ENCODE data around the gene TYW1B.
"Not testable (repeated sequence)": the region's sequence is repeated elsewhere in the genome, so short reads cannot be mapped to it uniquely, and the experiment has no call there.

Gene TYW1B

GRCh38 chr7:72808511-72808910, 19.5 kb downstream of the TYW1B start:
- DNase-seq: not testable (repeated sequence)

DNA sequence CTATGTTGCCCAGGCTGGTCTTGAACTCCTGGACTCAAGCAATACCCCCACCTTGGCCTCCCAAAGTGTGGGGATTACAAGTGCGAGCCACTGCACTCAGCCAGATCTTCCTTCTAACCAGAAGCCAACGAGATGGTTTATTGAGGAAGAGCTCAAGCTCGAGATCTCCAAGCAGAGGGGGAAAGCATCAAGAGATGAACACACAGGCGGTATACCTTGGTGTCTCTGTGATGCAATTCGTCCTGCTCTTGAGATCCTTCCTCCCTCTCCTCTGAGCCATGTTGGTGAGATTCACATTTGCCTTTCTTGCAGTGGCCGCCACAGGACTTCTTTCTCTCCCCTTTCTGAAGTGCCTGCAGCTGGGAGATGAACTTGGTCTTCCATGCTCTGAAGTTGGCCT, 21.1 kb downstream of the TYW1B start:
- not testable (repeated sequence) for DNase-seq

GRCh38 chr7:72805526-72806494, 22.2 kb downstream of the TYW1B start:
- no peak for DNase-seq

DNA sequence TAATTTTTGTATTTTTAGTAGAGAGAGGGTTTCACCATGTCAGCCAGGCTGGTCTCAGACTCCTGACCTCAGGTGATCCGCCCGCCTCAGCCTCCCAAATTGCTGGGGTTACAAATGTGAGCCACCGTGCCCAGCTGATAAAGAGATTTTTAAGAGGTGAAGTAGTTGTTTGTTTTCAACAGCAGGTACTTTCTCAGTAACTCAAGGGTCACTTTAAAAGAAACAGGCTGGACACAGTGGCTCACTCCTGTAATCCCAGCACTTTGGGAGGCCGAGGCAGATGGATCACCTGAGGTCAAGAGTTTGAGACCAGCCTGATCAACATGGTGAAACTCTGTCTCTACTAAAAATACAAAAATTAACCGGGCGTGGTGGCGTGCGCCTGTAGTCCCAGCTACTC, 24.2 kb downstream of the TYW1B start:
- DNase-seq: not testable (repeated sequence)

GRCh38 chr7:72801564-72801963, 26.4 kb downstream of the TYW1B start:
- DNase-seq: not testable (repeated sequence)

- not testable (repeated sequence) for DNase-seq
Observed at GRCh38 chr7:72795401-72795800, 32.6 kb downstream of the TYW1B start.

DNA sequence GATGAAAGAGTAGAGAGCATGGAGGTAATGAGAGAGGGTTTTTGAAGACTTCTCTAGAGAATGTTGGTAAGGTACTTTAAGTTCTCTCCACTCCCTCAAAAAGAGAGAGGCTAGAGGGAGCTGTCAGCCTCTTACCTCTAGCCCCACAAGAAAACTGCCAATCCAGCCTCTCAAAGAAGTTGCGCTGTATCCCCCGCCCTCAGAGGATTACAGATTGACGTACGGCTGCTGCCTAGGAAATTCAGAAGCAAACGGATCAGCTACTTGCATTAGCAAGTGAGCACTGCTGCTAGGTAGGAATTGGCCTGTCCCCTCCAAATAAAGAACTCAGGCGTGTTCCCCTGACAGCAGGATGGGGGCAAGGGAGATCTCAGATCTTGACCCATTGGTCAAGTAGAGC, 34.2 kb downstream of the TYW1B start:
- no peak for DNase-seq

DNA sequence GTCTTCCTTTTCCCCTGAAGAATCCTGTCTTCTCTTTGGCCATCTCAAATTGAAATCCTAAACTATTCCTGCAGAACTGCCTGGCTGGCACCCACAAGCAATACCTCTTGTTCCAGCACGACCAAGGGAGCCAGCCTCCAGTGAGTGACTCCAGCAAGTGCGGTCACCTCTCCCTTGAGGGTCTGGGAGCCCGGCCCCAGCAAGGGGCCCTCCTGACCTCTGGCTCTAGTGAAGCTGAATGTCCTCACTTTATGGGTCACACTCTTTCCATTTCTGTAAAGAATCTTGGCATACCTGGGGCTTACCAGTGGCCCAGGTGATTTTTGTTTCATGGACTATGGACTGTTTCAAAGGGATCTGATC, 37.3 kb downstream of the TYW1B start:
- not testable (repeated sequence) for DNase-seq

- not testable (repeated sequence) for DNase-seq
Observed at GRCh38 chr7:72790048-72790697, 37.8 kb downstream of the TYW1B start.

GRCh38 chr7:72785166-72785955, 42.6 kb downstream of the TYW1B start:
- DNase-seq: no peak

GRCh38 chr7:72783601-72784370, 44.2 kb downstream of the TYW1B start:
- not testable (repeated sequence) for DNase-seq

DNA sequence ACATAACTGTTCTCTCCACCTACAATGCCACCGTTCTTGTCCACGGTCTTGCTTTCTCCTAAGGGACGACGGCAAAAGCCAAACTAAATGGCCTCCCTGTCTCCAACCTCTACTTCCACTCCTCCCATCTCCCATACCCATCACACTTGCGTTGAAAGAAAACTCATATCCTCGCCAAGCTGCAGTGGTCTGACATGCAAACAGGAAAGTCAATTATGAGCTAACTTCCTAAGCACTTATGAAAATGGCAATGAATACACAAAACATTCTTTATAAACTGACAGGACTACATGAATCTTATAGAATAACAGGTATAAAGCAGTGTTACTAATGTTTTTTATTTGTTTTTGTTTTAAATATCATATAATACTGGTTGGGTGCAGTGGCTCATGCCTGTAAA, 46.4 kb downstream of the TYW1B start:
- no peak for DNase-seq

DNA sequence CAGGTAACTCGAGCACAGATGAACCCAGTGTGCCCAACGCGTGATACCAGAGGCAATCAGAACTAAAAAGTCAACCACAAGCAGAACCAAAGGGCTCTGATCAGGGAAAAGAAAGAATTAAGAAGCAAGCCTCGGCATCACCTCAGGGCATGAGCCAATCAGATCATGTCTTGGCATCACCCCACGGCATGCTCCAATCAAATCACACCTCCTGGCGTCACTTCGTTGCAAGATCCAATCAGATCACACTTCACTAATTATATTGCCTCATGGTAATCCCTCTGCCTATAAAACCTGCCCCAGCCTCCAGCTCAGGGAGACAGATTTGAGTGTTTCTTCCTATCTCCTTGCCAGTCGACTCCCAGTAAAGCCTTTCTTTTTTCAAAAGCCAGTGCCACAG, 46.8 kb downstream of the TYW1B start:
- no peak for DNase-seq

- not testable (repeated sequence) for DNase-seq
Observed at GRCh38 chr7:72780289-72780894, 47.6 kb downstream of the TYW1B start.

- DNase-seq: not testable (repeated sequence)
Observed at GRCh38 chr7:72777167-72777566, 50.8 kb downstream of the TYW1B start.

DNA sequence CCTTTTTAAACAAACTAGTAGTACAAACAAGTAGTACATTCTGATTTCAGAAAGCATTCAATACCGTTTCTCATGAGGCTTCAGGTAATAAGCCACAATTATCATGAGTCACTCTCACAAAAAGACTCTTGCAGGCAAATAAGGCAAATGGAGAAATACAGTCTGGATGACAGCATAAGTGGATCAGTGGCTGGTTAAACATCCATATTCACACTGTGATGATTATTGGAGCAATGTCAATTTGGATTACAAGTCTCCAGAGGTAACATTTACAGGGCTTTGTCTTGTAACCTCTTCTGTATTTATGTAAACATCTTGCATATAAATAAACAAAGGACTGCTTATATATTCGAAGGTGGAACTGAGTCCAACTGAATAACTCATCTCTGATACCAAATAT, 55.4 kb downstream of the TYW1B start:
- DNase-seq: not testable (repeated sequence)

DNA sequence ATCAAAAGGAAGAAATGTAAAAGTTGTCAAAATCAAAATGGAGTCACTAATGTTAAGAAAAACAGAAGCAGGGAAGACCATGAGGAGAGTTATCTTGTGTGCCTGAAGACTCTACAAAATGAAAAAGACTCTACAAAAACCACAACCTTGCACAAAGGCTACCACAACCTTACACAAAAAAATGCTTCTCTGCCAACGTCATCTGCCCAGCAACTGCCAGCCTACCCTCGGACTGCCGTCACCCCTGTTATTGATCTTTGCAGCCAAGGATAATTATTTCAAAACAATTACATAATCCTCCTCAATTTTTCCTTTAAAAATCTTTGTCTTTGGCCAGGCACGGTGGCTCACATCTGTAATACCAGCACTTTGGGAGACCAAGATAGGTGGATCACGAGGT, 61.0 kb downstream of the TYW1B start:
- DNase-seq: not testable (repeated sequence)

DNA sequence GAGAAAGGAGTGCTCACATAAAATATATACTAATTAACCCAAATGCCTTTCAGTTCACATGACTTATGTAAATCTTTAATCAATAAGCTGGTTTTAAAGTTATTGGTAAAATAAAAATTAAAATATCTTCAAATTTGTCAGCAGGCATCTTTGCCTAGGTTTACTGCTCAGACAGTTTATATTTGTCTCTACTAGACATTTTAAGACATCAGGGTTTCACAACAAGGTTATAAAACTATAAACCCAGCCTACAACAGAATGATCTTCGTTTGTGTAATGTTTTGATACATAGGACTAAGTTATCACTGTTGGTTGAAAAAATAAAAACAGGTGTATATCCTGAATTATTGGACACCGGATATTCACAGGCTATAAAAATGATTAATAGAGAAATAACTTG, 67.4 kb downstream of the TYW1B start:
- DNase-seq: no peak

GRCh38 chr7:72754312-72754711, 73.7 kb downstream of the TYW1B start:
- DNase-seq: no peak

- no peak for DNase-seq
Observed at GRCh38 chr7:72753781-72754180, 74.2 kb downstream of the TYW1B start.

- DNase-seq: not testable (repeated sequence)
Observed at GRCh38 chr7:72753229-72753628, 74.8 kb downstream of the TYW1B start.

DNA sequence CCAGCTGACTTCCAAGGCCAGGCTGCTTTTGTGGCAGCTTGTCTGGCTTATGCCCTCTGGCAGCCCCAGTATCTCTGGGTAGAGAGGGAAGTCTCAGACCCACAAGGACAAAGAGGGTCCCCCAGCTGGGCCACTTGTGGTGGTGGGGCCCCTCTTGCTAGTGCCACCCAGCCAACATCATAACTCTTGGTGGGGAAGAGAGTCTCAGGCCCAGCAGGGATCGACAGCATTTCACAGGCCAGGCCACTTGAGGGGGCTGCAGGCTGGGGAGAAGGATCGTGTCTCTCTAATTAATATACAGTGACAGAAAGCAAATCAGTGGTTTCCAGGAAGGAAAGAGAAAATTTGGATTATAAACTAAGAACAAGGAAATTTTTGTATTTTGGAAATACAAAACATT, 76.0 kb downstream of the TYW1B start:
- no peak for DNase-seq

Data from activated T-cell treated with anti-CD3 and anti-CD28 coated beads for 4 hours (primary cell).